Putamen (tissue), 1 donor: ENCODE results near the gene NR2F1.

ENCODE experiments used
- DNase-seq: peaks from one replicate; pipeline ENCODE4 v3.0.0-alpha.2; 2016; ENCODE audit warnings: low spot score

NR2F1 gene

DNA sequence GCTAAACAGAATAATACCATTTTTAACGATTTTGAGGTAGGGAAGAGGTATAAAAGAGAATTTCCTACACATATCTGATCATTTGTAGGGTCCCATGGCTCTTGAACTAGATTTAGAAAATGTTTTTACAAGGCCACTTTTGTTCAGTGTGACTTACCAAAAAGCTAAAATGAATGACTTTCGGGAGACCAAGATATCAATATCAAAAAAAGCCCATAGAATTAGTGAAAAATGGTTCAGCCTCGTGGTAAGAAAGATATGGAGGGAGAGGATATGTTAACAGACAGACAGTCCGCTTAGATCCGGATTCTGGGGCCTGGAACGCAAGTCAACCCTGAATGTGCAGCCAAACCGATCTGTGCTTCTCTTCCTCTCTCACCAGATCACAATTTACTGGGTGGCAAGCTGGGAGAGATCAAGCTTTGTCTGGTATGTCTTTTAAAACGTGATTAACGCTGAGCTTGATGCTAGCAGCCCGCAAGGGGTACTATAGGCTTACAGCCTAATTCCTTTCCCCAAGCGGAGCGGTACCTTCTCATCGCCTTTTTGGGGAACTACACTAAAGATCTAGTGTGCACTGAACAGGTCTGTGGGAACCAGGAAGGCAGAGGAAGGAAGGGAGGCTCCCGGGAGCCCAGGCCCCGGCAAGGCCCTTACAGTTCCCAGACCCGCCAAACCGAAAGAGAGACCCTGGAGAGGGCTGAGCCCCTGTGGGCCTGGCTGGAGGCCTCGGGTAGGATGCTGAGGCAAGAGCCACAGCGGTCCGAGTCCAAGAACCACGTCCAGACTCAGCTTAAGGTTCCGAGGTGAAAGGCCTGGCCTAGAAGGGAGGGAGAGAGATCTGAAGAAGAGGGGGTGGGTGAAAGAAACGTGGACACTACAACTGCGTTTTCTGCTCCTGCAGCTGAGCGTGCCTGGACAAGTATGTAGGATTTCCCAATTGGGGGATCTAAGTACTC lies 4.9 kb upstream of the NR2F1 start:
- DNase-seq = no peak

DNA sequence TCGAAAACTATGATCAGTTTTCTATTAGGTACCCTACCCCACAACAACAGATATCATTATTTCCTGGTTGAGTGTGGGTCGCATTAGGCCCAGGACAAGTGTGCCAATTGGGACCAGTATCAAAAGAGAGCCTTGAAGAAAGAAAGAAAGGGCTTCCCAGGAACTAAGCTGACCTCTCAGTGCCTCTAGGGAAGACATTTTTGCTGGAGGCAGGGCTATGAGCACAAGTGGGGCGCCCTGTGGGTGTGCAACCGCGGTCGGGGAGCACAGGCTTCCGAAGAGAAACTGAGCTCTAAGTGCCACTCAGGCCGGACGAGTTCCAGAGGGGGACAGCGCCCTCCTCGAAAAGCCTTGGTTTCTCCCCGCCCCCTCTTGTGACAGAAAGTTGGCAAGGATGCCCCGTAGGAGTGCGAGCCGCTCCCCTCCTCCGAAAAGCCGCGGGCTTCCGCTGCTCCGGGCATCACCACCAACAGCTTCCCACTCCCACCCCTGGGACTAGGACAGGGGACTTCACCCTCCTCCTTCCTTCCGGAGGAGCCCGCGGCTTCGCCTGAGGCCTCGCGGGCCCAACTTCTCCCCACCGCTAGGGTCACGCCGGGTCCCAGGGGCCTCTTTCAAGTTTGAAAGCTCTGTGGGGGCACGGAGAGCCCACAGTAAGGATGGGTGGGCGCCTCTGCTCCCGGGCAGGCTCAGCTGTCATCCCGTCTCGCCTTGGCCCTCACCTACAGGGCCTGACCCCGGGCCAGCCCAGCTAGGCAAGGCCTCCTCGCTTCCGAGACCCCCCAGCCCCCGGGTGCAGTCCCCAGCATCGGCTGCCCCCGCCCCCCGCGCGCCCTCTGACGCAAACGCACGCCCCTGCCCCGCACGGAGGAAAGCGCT lies 4.0 kb upstream of the NR2F1 start:
- no peak for DNase-seq

DNA sequence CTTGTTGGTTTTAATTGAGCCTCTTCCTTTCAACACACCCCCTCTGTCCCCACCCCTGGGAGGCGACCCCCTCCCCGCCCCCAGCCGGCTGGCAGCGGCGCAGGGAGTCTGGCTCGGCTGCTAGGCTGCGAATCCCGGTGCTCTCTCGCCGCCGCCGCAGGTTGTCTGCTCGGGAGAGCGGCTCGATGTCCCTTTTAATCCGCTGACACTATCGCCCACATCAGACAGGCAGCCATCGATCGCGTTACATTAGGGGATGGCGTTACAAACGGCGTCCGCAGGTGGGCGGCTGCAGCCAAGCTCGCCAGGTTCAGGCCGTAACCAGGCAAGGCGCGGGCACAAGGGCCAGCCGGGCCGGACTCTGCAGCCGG lies 3.3 kb upstream of the NR2F1 start:
- no peak for DNase-seq

DNA sequence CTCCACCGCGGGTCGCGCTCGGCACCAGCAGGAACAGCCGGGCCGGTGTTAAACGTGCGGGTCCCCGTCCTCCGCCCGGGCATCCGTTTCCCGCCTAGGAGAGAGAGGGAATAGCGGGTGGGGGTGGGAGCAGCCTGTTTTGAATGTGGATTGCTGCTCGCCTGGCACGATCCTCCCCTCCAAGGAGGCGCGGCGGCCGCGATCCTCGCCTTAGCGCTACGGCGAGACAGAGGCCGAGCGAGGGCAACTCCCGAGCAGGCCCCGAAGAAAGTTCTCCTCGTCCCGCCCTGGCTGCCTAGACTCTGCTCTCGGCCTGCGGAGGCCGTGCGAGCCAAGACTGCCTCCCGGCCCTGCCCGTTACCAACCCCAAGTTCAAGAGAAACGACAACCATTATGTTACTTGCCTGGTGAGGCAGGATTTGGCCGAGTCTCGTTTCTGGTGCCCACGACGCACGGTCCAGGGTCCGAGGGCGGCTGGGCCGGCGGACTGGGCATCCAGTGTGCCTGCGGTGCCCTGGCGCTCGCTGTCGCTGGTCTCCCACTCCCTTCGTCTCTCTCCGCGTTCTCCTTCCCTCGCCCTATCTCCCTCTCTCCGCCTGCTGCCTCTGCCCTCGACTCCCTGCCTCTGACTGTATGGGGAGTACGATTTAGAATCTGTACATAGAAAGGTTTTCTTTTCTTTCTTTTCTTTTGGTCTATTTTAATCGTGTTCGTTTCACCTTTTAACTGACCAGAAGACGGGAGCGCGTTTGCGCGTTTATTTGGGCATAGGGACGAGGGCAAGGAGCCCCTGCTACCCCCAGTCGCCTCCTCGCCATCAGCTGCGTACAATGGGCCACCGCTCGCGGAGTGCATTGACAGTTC lies 2.7 kb upstream of the NR2F1 start:
- DNase-seq = no peak

DNA sequence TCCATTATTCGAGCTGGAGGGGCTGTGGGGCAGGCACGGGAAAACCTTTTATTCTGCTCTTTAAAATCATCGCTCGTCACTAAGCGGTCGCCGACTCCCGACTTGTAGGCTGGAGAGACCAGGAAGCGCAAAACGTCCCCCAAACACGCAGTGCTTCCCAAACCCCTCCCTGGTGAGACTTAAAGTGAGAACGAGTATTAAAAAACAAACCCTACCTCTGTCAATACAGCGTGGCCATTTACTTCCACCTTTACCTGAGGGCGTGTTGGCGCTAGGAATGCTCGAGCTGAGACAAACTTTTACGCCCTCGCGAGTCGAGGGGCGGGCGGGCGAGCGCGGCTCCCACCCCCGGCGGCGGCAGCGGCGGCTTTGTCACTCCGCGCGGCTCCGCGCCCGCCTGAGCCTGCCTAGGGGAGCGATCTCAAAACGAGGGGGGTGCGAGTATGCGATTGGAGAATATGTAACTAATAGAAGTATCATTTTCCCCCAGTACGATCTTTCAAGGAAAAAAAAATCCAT lies 2.0 kb upstream of the NR2F1 start, which contains the start of gene NR2F1-AS1:
TSS of gene NR2F1-AS1 (minus strand) at position 293 of the 519 bp plus-strand sequence.
- DNase-seq = no peak

DNA sequence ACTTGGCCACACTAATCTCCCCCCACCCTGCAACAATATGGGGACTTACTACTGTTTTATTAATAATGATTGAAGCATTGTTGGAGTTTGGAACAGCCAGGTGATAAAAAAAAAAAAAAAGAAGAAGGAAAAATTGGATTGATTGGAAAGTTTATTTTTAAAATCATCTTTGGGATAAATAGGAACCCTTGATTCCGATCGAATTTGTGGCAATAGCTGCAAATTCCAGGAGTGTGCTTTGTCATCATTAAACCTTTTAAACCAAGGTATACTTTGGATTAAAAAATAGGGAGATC lies 907 bp upstream of the NR2F1 start:
- no peak for DNase-seq

DNA sequence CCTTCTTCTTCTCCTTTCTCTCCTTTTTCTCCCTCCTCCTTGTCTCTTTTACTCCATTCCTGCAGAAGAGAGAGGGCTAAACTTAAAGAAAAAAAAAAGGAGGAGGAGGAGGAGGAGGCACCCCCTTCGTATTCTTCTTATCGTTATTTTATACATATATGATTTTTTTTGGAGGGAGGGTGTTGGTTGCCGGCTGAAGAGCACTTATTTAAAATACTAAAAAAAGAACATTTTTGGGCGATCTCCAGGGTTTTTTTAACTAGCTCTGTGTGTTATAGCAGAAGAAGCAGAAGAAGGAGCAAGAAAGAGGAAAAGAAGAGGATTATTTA lies 381 bp downstream of the NR2F1 start:
- no peak for DNase-seq

DNA sequence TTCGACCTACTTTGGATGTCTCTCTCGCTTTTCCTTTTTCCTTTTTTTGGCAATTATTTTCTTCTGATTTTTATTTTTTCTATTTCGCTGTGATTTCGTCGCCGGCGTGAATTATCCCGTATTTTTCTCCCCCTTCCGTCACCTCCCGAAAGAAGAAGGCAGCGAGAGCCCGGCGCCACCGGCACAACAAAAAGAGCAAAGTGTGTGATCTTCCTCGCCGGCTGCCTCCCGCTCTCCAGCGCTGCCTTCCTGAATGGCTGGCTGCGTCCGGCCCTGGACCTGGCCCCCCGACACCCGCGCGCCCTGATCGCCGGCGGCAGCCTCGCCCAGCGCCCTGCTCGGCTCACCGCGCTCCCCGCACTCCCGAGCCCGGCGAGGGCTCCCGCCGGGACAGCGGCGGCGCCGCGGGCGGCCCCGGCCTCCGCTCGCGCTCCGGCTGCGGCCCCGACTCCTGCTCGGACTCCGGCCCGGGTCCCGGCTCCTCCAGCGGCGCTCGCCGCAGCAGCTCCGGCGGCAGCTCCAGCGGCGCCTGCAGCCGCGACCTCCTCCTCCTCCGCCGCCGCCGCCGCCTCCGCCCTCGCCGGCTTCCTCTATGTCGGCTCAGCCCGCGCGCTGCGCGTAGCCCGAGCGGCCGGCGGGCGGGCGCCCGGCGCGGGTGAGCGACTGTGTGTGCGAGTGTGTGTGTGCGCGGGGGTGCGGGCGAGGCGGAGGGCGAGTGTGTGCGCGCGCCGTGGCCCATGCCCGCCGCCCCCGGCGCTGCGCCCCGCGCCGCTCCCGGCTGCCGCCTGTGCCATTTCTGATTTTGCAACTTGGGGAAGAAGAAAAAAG lies 960 bp downstream of the NR2F1 start:
- DNase-seq = no peak

DNA sequence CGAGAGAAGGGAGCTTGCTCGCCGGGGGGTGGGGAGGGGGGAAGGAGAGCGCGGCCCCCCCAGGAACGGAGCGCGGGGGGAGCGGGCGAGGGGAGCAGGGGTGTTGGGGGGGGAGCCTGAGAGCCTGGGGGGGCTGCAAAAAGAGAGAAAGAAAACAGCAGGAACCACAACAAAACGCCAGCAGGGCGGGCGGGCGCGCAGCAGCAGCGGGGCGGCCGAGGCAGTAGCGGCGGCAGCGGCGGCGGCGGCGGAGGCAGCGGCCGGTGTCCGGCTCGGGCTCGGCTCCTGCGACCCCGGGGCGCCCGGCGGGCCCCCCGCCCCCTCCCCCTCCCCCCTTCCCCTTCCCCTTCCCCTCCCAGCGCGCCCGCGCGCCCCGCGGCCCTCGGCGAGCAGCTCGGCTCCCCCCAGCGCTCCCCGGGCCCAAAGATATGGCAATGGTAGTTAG lies 1.6 kb downstream of the NR2F1 start:
- no peak for DNase-seq

DNA sequence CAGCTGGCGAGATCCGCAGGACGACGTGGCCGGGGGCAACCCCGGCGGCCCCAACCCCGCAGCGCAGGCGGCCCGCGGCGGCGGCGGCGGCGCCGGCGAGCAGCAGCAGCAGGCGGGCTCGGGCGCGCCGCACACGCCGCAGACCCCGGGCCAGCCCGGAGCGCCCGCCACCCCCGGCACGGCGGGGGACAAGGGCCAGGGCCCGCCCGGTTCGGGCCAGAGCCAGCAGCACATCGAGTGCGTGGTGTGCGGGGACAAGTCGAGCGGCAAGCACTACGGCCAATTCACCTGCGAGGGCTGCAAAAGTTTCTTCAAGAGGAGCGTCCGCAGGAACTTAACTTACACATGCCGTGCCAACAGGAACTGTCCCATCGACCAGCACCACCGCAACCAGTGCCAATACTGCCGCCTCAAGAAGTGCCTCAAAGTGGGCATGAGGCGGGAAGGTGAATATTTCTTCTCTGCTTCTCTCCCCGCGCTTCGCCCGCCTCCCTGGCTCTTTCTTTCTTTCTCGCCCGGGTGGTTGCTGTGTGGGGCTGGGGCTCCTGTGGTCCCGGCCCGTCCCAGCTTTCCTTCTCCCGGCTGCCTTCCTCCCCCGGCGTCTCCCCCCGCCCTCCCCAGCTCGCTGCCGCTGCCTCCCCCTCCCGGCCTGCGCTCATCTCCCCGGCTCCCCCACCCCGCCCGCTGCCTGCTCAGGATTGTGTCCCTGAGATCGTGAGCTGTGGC lies 2.2 kb downstream of the NR2F1 start:
- no peak for DNase-seq

DNA sequence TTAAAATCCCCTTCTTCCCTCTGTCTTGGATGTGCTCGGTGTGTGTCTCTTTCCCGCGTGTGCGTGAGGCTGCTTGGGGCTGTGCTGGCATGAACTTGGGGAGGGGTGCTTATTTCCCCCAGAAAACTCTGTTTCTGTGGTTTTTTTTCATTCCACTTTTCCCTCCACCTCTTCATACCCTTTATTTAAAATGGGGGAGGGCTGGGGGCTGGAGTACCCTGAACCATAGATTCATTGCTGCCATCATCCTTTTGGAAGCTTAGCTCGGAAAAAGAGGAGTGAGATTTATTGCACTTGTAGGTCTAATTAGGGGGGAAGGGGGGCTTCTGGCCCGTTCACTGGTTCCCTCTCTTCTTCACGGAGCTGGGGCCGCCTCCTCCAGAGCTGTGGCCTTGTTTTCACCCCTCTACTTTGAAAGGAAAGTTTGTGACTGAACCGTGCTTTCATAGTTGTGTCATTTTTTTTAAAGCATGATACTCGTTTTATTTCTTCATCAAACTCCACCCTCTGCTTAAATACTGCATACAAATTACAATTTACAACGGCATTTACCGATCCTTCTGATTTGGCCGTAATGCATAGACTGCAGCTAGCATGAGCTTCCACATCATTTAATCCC lies 2.9 kb downstream of the NR2F1 start:
- no peak for DNase-seq

DNA sequence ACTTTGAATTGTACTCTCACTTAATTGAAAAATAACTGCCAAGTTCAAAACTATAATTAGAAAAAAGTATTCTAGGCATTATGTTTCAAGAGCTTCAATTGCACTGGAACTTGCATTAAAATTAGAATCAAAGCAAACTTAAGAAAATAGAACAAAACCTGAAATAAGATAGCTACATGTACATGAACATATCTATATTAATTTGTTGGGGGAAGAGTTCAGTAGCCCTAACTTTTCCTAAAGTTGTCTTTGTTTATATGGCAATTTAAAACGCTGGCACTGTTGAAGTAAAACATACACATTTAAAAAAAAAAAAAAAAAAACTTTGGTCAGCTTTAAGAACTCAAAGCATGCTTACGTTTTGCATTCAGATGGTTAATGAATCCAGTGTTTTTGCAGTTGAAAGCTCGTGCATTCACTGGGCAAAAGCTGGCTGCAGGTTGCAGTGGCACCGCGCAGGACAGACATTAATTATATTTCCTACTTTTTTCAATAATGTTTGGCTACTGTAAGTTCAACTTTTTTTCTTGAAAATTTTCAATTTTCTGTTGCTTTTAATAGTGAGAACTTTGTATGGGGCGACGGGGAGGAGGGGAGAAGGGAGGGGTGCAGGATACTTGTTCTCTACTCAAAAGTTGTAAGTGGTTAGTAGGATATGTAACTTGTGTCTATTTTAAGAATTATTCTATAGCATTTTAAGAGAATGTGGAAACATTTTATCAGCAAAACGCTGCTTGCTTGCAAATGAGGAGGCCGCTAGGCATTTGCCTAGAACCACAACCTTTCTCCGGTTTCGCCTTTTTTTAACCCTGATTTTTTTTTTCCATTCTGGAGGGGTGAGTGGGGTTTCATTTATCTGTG lies 3.9 kb downstream of the NR2F1 start:
- DNase-seq = no peak

DNA sequence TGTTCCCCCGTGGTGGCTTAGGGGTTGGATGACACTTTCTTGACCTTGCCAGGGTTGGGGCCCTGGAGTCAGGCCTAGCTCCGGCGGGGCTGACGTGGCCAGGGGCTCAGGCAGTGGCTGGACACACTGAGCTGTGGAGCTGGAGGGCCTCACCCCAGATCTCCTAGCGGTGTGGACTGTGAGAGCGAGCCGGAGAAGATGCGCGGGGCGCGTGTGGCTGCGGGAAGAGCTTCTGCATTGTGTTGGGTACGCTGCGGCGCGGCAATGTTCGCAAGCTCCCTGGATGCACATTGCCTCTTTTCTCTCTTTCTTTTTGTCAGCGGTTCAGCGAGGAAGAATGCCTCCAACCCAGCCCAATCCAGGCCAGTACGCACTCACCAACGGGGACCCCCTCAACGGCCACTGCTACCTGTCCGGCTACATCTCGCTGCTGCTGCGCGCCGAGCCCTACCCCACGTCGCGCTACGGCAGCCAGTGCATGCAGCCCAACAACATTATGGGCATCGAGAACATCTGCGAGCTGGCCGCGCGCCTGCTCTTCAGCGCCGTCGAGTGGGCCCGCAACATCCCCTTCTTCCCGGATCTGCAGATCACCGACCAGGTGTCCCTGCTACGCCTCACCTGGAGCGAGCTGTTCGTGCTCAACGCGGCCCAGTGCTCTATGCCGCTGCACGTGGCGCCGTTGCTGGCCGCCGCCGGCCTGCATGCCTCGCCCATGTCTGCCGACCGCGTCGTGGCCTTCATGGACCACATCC lies 4.8 kb downstream of the NR2F1 start:
- no peak for DNase-seq

DNA sequence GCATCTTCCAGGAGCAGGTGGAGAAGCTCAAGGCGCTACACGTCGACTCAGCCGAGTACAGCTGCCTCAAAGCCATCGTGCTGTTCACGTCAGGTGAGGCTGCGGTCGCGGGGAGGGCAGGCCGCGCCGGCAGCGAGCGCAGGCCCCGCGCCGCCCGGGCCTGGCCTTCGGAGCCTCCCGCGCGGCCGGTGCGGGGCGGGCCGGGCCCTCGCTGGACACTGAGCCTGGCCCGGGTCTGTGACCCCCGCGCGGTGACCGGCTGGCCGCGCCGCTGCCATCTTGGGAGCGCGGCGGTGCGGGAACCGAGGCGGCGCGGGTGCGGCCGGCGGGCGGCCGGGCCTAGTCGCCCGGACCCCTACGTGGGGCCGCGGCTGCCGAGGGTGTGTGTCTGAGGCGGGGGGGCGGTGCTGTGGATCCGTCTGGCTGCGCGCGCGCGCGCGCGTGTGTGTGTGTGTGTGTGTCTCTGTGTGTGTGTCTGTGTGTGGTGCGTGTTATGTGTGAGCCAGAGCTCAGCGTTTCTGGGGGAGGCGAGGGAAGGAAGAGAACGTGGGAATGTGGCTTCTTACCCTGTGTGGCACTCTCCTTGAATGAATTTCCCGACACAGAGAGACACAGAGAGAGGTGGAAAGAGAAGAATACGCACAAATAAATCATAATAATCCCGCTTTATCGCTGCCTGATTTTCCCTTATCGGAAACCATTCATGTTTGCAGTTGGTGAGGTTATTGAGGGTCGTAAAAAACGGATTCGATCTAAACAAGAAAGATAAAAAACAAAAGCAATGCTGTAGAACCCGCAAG lies 5.5 kb downstream of the NR2F1 start:
- DNase-seq = no peak

DNA sequence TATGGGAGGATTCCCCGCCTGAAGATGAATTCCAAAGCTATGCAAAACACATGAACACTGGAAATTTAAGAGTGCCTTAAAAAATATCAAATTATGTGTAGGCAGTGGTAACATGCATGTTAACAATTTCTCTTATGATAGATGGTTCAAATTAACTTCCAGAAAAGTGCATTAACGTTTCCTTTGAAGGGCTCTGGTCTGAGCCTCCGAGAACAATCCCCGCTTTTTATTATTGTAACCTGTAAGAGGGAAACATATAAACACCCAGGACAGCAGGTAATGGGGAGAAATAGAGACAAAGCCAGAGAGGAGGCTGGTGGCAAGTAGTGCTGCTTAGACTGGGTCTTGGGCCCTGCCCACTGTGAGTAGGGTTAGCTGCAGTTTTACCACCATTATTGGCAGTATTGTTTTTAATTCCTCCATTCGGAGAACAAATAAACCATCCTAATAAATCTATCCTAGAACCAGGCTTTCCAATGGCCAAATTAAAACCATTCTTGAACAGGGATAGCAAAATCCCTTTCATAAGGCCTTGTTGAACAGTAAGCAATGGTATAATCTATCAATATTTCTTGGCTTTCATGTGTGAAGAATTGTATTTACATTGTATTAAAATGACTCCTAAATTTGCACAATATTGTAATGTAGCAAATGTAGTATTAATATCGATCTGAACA lies 6.3 kb downstream of the NR2F1 start:
- DNase-seq = no peak

DNA sequence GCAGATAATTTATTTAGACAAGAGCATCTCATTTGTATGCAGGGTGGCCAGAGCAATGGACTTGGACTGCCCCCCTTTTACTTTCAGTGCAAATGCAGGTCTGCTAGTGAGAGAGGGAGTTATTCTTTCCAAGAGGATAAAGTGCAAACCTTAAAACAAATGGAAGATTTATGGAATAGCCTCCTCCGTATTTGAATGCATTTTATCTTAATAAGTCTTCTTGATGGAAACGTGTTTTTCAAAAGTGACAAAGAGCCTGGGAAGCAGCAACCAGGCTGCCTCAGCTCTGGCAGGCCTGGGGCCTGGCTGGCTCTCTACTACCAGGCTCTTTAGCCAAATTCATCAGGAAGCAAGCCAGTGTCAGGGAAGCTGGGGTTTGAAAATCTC lies 6.8 kb downstream of the NR2F1 start:
- DNase-seq = no peak

DNA sequence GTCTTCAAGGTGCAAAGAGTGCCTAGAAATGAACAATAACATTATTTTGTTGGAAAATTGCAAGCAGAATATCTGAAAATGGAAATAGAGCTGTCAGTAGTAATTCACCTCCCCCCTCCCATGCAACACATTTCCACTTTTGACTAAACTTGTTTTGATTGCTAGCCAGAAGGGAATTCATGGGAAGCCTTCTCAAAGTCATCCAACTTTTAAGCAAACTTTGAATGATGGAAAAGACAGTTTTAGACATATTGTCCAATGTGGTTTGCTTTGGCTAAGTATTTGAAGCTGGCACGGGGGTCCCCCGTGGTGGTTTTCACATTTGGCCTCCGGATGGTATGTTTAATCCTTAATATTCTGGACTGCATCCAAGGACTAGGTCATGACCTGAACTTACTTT lies 7.5 kb downstream of the NR2F1 start:
- no peak for DNase-seq
